ENCODE results near the gene CARMIL1. TPM values are rescaled to one million over a fixed set of nuclear protein-coding genes. Genes with fewer than 3 reads are reported as not detected.

The CARMIL1 gene
- total RNA-seq, 4 donors from 2014 or later, result 13.9 to 47.6 (median 30.4) TPM

- TF ChIP-seq, protein P1, sequence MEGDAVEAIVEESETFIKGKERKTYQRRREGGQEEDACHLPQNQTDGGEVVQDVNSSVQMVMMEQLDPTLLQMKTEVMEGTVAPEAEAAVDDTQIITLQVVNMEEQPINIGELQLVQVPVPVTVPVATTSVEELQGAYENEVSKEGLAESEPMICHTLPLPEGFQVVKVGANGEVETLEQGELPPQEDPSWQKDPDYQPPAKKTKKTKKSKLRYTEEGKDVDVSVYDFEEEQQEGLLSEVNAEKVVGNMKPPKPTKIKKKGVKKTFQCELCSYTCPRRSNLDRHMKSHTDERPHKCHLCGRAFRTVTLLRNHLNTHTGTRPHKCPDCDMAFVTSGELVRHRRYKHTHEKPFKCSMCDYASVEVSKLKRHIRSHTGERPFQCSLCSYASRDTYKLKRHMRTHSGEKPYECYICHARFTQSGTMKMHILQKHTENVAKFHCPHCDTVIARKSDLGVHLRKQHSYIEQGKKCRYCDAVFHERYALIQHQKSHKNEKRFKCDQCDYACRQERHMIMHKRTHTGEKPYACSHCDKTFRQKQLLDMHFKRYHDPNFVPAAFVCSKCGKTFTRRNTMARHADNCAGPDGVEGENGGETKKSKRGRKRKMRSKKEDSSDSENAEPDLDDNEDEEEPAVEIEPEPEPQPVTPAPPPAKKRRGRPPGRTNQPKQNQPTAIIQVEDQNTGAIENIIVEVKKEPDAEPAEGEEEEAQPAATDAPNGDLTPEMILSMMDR (IDR thresholded peaks at IDR 0.05; ENCODE audit: low read depth), result no peak
These were observed 362.9 kb downstream of the CARMIL1 start for GRCh38 chr6:25641940-25642666.

- TF ChIP-seq, protein P1 (IDR thresholded peaks at IDR 0.05; ENCODE audit: low read depth), result no peak
These were observed 363.6 kb downstream of the CARMIL1 start for GRCh38 chr6:25642667-25643328.

DNA sequence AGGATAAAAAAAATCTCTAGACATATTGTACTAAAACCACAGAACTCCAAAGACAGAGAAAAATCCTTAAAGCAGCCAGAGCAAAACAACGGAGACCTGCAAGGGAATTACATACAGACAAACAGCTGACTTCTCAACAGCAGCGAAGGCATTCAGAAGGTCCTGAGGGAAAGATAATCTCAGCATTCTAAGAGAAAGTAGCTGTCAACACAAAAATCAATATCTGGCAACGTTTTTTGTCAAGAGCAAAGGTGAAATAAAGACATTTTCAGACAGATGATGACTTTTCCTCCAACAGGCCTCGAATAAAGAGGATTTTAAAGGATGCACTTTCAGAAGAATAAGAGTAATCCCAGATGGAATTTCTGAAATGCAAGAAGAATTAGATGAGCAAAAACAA lies 366.7 kb downstream of the CARMIL1 start:
- TF ChIP-seq, protein P1 (IDR thresholded peaks at IDR 0.05; ENCODE audit: low read depth), result no peak

DNA sequence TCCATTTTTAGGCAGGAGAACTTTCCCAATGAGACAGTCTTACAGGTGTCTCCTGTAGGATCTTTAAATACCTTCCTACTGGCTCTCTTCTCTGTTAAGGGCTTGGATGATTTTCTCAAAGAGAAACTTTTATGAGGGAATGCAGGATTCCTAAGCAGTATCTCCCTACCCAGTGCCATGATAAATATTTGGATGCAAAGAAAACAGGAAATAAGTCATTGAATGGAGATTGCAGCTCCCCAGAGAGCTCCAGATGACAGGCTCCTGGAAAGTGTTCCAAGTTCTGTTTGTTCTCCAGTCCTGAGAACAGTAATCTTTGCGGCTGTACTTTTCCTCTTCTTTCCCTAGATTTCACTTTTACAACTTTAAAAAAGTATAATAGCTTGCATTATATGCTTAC lies 370.4 kb downstream of the CARMIL1 start:
- TF ChIP-seq, protein P1 (IDR thresholded peaks at IDR 0.05; ENCODE audit: low read depth), result no peak

DNA sequence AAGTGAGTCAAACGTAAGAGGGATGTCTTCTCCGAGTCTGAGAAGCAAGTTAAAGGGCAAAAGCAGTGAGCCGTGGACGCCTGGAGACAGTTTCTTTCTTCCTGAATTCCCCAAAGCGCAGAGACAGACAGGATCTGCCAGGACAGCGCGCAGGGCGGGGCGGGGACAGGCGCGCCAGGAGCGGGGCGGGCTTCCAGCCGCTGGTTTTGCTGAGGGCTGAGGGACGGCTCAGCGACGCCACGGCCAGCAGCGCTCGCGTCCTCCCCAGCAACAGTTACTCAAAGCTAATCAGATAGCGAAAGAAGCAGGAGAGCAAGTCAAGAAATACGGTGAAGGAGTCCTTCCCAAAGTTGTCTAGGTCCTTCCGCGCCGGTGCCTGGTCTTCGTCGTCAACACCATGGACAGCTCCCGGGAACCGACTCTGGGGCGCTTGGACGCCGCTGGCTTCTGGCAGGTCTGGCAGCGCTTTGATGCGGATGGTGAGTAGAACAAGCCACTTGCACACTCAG lies 372.9 kb downstream of the CARMIL1 start, which contains the start of gene SCGN:
TSS of gene SCGN (plus strand) at position 209 of the 509 bp plus-strand sequence. CDS start at position 398, 189 bp downstream.
- TF ChIP-seq, protein P1 (IDR thresholded peaks at IDR 0.05; ENCODE audit: low read depth), result no peak

- TF ChIP-seq, protein P1 (IDR thresholded peaks at IDR 0.05; ENCODE audit: low read depth), result no peak
These were observed 376.5 kb downstream of the CARMIL1 start for GRCh38 chr6:25655723-25656122.

All from subcutaneous adipose tissue (tissue), 4 donors.